Measurements from ENCODE around the gene DNAH1.

The DNAH1 gene

GRCh38 chr3:52443268-52443610 lies 127.1 kb downstream of the DNAH1 start:
- DNase-seq = no peak
- Histone ChIP-seq H3K4me3 (ENCODE audit: low read length) (no peak overlapping the region), H3K9me3 (replicated peaks; ENCODE audit: insufficient read depth, low read length) (no peaks in the 10 kb centered on the region), H3K4me2 (ENCODE audit: low read depth, low read length) (no peak overlapping the region), H3K79me2 (ENCODE audit: low read length) (no peaks in the 10 kb centered on the region), H4K20me1 (ENCODE audit: insufficient read depth, low read length) (no peaks in the 10 kb centered on the region), H3K9me2 (replicated peaks; ENCODE audit: insufficient read depth, low read length) (no peaks in the 10 kb centered on the region), H3K36me3 (replicated peaks; ENCODE audit: insufficient read depth, low read length) (no peaks in the 10 kb centered on the region), H3K27ac (ENCODE audit: low read length) (no peak overlapping the region), H2AFZ (ENCODE audit: low read length) (no peak overlapping the region), H3F3A (ENCODE audit: insufficient read depth, low read length) (no peaks in the 10 kb centered on the region), H3K4me1 (ENCODE audit: low read length) (peaks cover 5% of the 10 kb centered on the region), H3K27me3 (replicated peaks; ENCODE audit: insufficient read depth, low read length) (no peaks in the 10 kb centered on the region), H3K9ac (ENCODE audit: low read length) (no peak overlapping the region)
- no peak for TF ChIP-seq EZH2 (optimal IDR thresholded peaks at IDR 0.05; ENCODE audit: low read depth, low read length)
- no peak for TF ChIP-seq CTCF (IDR thresholded peaks at IDR 0.05; ENCODE audit: low read length)
- no peak for TF ChIP-seq EZH2phosphoT487 (IDR thresholded peaks at IDR 0.05; ENCODE audit: low read length)

- peak overlapping the region; percentile 75 for H3K4me2 ChIP-seq (ENCODE audit: low read depth, low read length)
- no peak for DNase-seq
Measured at GRCh38 chr3:52443791-52444687, 127.9 kb downstream of the DNAH1 start.

GRCh38 chr3:52444860-52445793 lies 129.0 kb downstream of the DNAH1 start, which contains the start of gene SEMA3G:
Gene SEMA3G (minus strand): TSS chr3:52445103. CDS start chr3:52445027, 76 bp downstream.
- Histone ChIP-seq H3K9ac (ENCODE audit: low read length) (peak within 1 kb of the TSS; percentile 43; the same call in 1 of the 2 replicates), H4K20me1 (ENCODE audit: insufficient read depth, low read length) (no peaks in the 10 kb centered on the region), H3K4me2 (ENCODE audit: low read depth, low read length) (peak within 1 kb of the TSS; percentile 75), H3K27me3 (replicated peaks; ENCODE audit: insufficient read depth, low read length) (no peaks in the 10 kb centered on the region), H3F3A (ENCODE audit: insufficient read depth, low read length) (no peaks in the 10 kb centered on the region), H2AFZ (ENCODE audit: low read length) (peak within 1 kb of the TSS; percentile 90), H3K9me2 (replicated peaks; ENCODE audit: insufficient read depth, low read length) (no peaks in the 10 kb centered on the region), H3K27ac (ENCODE audit: low read length) (no peak within 1 kb of the TSS), H3K36me3 (replicated peaks; ENCODE audit: insufficient read depth, low read length) (no peaks in the 10 kb centered on the region), H3K4me3 (ENCODE audit: low read length) (peak within 1 kb of the TSS; percentile 55), H3K79me2 (ENCODE audit: low read length) (no peaks in the 10 kb centered on the region), H3K9me3 (replicated peaks; ENCODE audit: insufficient read depth, low read length) (no peaks in the 10 kb centered on the region), H3K4me1 (ENCODE audit: low read length) (peaks cover 5% of the 10 kb centered on the region)
- no peak for TF ChIP-seq EZH2 (optimal IDR thresholded peaks at IDR 0.05; ENCODE audit: low read depth, low read length)
- TF ChIP-seq EZH2phosphoT487 (IDR thresholded peaks at IDR 0.05; ENCODE audit: low read length) = no peak
- peak; percentile 57 for TF ChIP-seq CTCF (IDR thresholded peaks at IDR 0.05; ENCODE audit: low read length)
- DNase-seq = peak; percentile 85

More at GRCh38 chr3:52443791-52444687, 127.9 kb downstream of the DNAH1 start:
- Histone ChIP-seq H3K4me1 (ENCODE audit: low read length) (peaks cover 5% of the 10 kb centered on the region), H2AFZ (ENCODE audit: low read length) (peak overlapping the region; percentile 90), H3K27me3 (replicated peaks; ENCODE audit: insufficient read depth, low read length) (no peaks in the 10 kb centered on the region), H3K79me2 (ENCODE audit: low read length) (no peaks in the 10 kb centered on the region), H3K9me3 (replicated peaks; ENCODE audit: insufficient read depth, low read length) (no peaks in the 10 kb centered on the region), H3F3A (ENCODE audit: insufficient read depth, low read length) (no peaks in the 10 kb centered on the region), H3K9me2 (replicated peaks; ENCODE audit: insufficient read depth, low read length) (no peaks in the 10 kb centered on the region), H3K4me3 (ENCODE audit: low read length) (peak overlapping the region; percentile 55), H3K9ac (ENCODE audit: low read length) (peak overlapping the region; percentile 43; the same call in 1 of the 2 replicates), H3K27ac (ENCODE audit: low read length) (no peak overlapping the region), H4K20me1 (ENCODE audit: insufficient read depth, low read length) (no peaks in the 10 kb centered on the region), H3K36me3 (replicated peaks; ENCODE audit: insufficient read depth, low read length) (no peaks in the 10 kb centered on the region)
- TF ChIP-seq EZH2phosphoT487 (IDR thresholded peaks at IDR 0.05; ENCODE audit: low read length) (no peak), EZH2 (optimal IDR thresholded peaks at IDR 0.05; ENCODE audit: low read depth, low read length) (no peak), CTCF (IDR thresholded peaks at IDR 0.05; ENCODE audit: low read length) (no peak)
